GM23338 (cell line): ENCODE results near the gene TRABD. TPM values are rescaled to one million over a fixed set of nuclear protein-coding genes. Genes with fewer than 3 reads are reported as not detected.

ENCODE experiments used
- ATAC-seq: fragments of 200-7000 bp; cut with Tn5 transposase; 3 replicates; pipeline ENCODE4 v1.9.1; 2020
- DNase-seq: peaks from one replicate; pipeline ENCODE4 v3.0.0-alpha.2; 2015; ENCODE audit warnings: low spot score
- H2AFZ ChIP-seq: fragments of 200-600 bp; sonication (generic); 2 replicates; pipeline ENCODE4 v1.8.0; 2016; ENCODE audit warnings: antibody characterized with exemption, mild to moderate bottlenecking, moderate library complexity
- H3F3A ChIP-seq: fragments of 200-600 bp; sonication (generic); replicated peaks from 2 replicates; pipeline ENCODE4 v1.8.0; 2017; ENCODE audit warnings: antibody characterized with exemption, mixed run types, low read depth
- H3K27ac ChIP-seq: fragments of 200-600 bp; sonication (generic); 2 replicates; pipeline ENCODE4 v1.6.1; 2016; ENCODE audit warnings: low read depth
- H3K27me3 ChIP-seq: fragments of 200-600 bp; sonication (generic); 2 replicates; pipeline ENCODE4 v1.8.0; 2016; ENCODE audit warnings: mild to moderate bottlenecking, mixed run types, moderate library complexity; ENCODE audit not compliant: insufficient read depth
- H3K36me3 ChIP-seq: fragments of 200-600 bp; sonication (generic); 2 replicates; pipeline ENCODE4 v1.8.0; 2016; ENCODE audit warnings: mild to moderate bottlenecking; ENCODE audit not compliant: insufficient read depth
- H3K4me1 ChIP-seq: fragments of 200-600 bp; sonication (generic); 2 replicates; pipeline ENCODE4 v1.8.0; 2016; ENCODE audit warnings: mild to moderate bottlenecking, moderate library complexity; ENCODE audit not compliant: insufficient read depth
- H3K4me2 ChIP-seq: fragments of 200-600 bp; sonication (generic); 2 replicates; pipeline ENCODE4 v1.7.1; 2017; ENCODE audit warnings: mixed run types
- H3K4me3 ChIP-seq: fragments of 200-600 bp; sonication (generic); 2 replicates; pipeline ENCODE4 v1.6.1; 2016; ENCODE audit warnings: mixed run types
- H3K79me2 ChIP-seq: fragments of 200-600 bp; sonication (generic); replicated peaks from 2 replicates; pipeline ENCODE4 v1.8.0; 2017; ENCODE audit warnings: mild to moderate bottlenecking; ENCODE audit not compliant: insufficient read depth
- H3K9me2 ChIP-seq: fragments of 200-600 bp; sonication (generic); 2 replicates; pipeline ENCODE4 v1.8.0; 2017; ENCODE audit not compliant: insufficient read depth
- H4K20me1 ChIP-seq: fragments of 200-600 bp; sonication (generic); replicated peaks from 2 replicates; pipeline ENCODE4 v1.8.0; 2017; ENCODE audit warnings: mild to moderate bottlenecking; ENCODE audit not compliant: insufficient read depth
- H3K27ac Mint-ChIP-seq: 2 replicates; pipeline ENCODE4 v1.8.0; 2020; ENCODE audit warnings: inconsistent platforms, mild to moderate bottlenecking, moderate library complexity, mixed read lengths
- H3K27me3 Mint-ChIP-seq: 3 replicates; pipeline ENCODE4 v1.8.0; 2022; ENCODE audit warnings: low read depth, mild to moderate bottlenecking, moderate library complexity, mixed read lengths, inconsistent platforms; ENCODE audit not compliant: insufficient read depth, poor library complexity
- H3K36me3 Mint-ChIP-seq: 3 replicates; pipeline ENCODE4 v1.8.0; 2021; ENCODE audit warnings: low read depth, mild to moderate bottlenecking, inconsistent platforms, moderate library complexity, mixed read lengths
- H3K4me1 Mint-ChIP-seq: 3 replicates; pipeline ENCODE4 v1.8.0; 2020; ENCODE audit warnings: mild to moderate bottlenecking, inconsistent platforms, mixed read lengths
- H3K4me3 Mint-ChIP-seq: 3 replicates; pipeline ENCODE4 v1.8.0; 2021; ENCODE audit warnings: moderate library complexity, mild to moderate bottlenecking, inconsistent platforms, mixed read lengths
- H3K9me3 Mint-ChIP-seq: 3 replicates; pipeline ENCODE4 v1.8.0; 2020; ENCODE audit warnings: moderate library complexity, mild to moderate bottlenecking, inconsistent platforms, mixed read lengths
- CREB1 ChIP-seq: fragments of 250-450 bp; sonication (Bioruptor Pico); IDR thresholded peaks from 2 replicates; pipeline ENCODE4 v1.5.0; 2020; ENCODE audit warnings: low read depth, mild to moderate bottlenecking, moderate library complexity
- CTCF ChIP-seq, 2 experiments: fragments of 200-600 bp in 1 of 2; sonication (generic) in 1 of 2; conservative IDR thresholded peaks; 2 replicates each; pipeline versions ENCODE4 v1.5.1 to v1.6.1; 2016 to 2017; ENCODE audit warnings: antibody characterized with exemption in 2 of 2, low read depth in 2 of 2, mild to moderate bottlenecking in 2 of 2, moderate library complexity in 1 of 2
- EZH2 ChIP-seq: fragments of 200-600 bp; sonication (generic); IDR thresholded peaks from one replicate; pipeline ENCODE4 v1.8.0; 2017; ENCODE audit warnings: antibody characterized with exemption, mild to moderate bottlenecking, low read depth; ENCODE audit not compliant: unreplicated experiment
- EZH2phosphoT487 ChIP-seq: fragments of 200-600 bp; sonication (generic); IDR thresholded peaks from one replicate; pipeline ENCODE4 v1.8.1; 2018; ENCODE audit warnings: antibody characterized with exemption; ENCODE audit not compliant: unreplicated experiment
- JUNB ChIP-seq: IDR thresholded peaks from one replicate; pipeline ENCODE4 v1.6.1; 2016; ENCODE audit warnings: antibody characterized with exemption; ENCODE audit not compliant: unreplicated experiment
- NANOG ChIP-seq: IDR thresholded peaks from 2 replicates; pipeline ENCODE4 v1.6.1; 2016; ENCODE audit warnings: antibody characterized with exemption, borderline replicate concordance
- POLR2AphosphoS5 ChIP-seq: IDR thresholded peaks from 2 replicates; pipeline ENCODE4 v1.6.1; 2016; ENCODE audit warnings: antibody characterized with exemption, low read depth
- STAT1 ChIP-seq: IDR thresholded peaks from one replicate; pipeline ENCODE4 v1.6.1; 2016; ENCODE audit warnings: antibody characterized with exemption; ENCODE audit not compliant: unreplicated experiment
- ZNF114 ChIP-seq: fragments of 250-450 bp; sonication (Bioruptor Pico); IDR thresholded peaks from 2 replicates; pipeline ENCODE4 v1.5.0; 2020; ENCODE audit warnings: mild to moderate bottlenecking, moderate library complexity
- ZNF331 ChIP-seq: fragments of 250-450 bp; sonication (Bioruptor Pico); IDR thresholded peaks from 2 replicates; pipeline ENCODE4 v1.5.0; 2020; ENCODE audit warnings: low read depth, mild to moderate bottlenecking, moderate library complexity
- polyA plus RNA-seq: library from polyadenylated mRNA; unstranded; fragments of >200 nt; fragmentation: Nextera tagmentation; extraction: Ambion mirVana; gene quantifications from 2 replicates; pipeline ENCODE4 v1.2.1, GENCODE V29; 2016
- total RNA-seq: library from RNA; depleted of rRNA; stranded (reverse); fragments of >200 nt; shearing (Covaris generic); gene quantifications from 2 replicates; pipeline ENCODE4 v1.2.3, GENCODE V29; 2014
- TF ChIP-seq, protein P1 (sequence below): fragments of 250-450 bp; sonication (Bioruptor Pico); IDR thresholded peaks from 2 replicates; pipeline ENCODE4 v1.5.0; 2020; ENCODE audit warnings: mild to moderate bottlenecking, moderate library complexity
- TF ChIP-seq, protein P2 (sequence below): IDR thresholded peaks from one replicate; pipeline ENCODE4 v1.6.1; 2018; ENCODE audit warnings: antibody characterized with exemption; ENCODE audit not compliant: unreplicated experiment
- TF ChIP-seq, protein P3 (sequence below): IDR thresholded peaks from 2 replicates; pipeline ENCODE4 v1.6.1; 2016; ENCODE audit warnings: antibody characterized with exemption

The TRABD gene
- total and polyA plus RNA-seq, 2 experiments from 2014 or later, result 44.1 to 66.1 TPM

GRCh38 chr22:50182176-50183081, 3.3 kb upstream of the TRABD start:
- Histone ChIP-seq H3K79me2 (peaks cover 10% of the 10 kb centered on the region), H3K9me2 (no peaks in the 10 kb centered on the region), H3K4me3 (no peak overlapping the region), H3K27ac (no peak overlapping the region), H3K36me3 (no peaks in the 10 kb centered on the region), H3K27me3 (0 out of 2 replicates have a peak, but pooled peaks cover 10% of the 10 kb centered on the region), H3F3A (no peaks in the 10 kb centered on the region), H2AFZ (no peak overlapping the region), H4K20me1 (no peaks in the 10 kb centered on the region; the same call in 1 of the 2 replicates), H3K4me2 (no peak overlapping the region), H3K4me1 (peaks cover 13% of the 10 kb centered on the region)
- peaks cover 12% of the 10 kb centered on the region for H3K4me1 Mint-ChIP-seq
- no peaks in the 10 kb centered on the region for H3K9me3 Mint-ChIP-seq
- H3K36me3 Mint-ChIP-seq, result peaks cover 4% of the 10 kb centered on the region; the same call in 1 of the 3 replicates
- ATAC-seq (no peak), DNase-seq (no peak)
- peaks cover 20% of the 10 kb centered on the region for H3K27me3 Mint-ChIP-seq
- H3K27ac Mint-ChIP-seq, result no peak overlapping the region
- H3K4me3 Mint-ChIP-seq, result no peak overlapping the region
- no peak for TF ChIP-seq ZNF331 (CRISPR knock-in tag)
- TF ChIP-seq POLR2AphosphoS5, result no peak
- TF ChIP-seq ZNF114 (CRISPR knock-in tag), result no peak
- TF ChIP-seq EZH2phosphoT487, result no peak
- TF ChIP-seq, protein P1, sequence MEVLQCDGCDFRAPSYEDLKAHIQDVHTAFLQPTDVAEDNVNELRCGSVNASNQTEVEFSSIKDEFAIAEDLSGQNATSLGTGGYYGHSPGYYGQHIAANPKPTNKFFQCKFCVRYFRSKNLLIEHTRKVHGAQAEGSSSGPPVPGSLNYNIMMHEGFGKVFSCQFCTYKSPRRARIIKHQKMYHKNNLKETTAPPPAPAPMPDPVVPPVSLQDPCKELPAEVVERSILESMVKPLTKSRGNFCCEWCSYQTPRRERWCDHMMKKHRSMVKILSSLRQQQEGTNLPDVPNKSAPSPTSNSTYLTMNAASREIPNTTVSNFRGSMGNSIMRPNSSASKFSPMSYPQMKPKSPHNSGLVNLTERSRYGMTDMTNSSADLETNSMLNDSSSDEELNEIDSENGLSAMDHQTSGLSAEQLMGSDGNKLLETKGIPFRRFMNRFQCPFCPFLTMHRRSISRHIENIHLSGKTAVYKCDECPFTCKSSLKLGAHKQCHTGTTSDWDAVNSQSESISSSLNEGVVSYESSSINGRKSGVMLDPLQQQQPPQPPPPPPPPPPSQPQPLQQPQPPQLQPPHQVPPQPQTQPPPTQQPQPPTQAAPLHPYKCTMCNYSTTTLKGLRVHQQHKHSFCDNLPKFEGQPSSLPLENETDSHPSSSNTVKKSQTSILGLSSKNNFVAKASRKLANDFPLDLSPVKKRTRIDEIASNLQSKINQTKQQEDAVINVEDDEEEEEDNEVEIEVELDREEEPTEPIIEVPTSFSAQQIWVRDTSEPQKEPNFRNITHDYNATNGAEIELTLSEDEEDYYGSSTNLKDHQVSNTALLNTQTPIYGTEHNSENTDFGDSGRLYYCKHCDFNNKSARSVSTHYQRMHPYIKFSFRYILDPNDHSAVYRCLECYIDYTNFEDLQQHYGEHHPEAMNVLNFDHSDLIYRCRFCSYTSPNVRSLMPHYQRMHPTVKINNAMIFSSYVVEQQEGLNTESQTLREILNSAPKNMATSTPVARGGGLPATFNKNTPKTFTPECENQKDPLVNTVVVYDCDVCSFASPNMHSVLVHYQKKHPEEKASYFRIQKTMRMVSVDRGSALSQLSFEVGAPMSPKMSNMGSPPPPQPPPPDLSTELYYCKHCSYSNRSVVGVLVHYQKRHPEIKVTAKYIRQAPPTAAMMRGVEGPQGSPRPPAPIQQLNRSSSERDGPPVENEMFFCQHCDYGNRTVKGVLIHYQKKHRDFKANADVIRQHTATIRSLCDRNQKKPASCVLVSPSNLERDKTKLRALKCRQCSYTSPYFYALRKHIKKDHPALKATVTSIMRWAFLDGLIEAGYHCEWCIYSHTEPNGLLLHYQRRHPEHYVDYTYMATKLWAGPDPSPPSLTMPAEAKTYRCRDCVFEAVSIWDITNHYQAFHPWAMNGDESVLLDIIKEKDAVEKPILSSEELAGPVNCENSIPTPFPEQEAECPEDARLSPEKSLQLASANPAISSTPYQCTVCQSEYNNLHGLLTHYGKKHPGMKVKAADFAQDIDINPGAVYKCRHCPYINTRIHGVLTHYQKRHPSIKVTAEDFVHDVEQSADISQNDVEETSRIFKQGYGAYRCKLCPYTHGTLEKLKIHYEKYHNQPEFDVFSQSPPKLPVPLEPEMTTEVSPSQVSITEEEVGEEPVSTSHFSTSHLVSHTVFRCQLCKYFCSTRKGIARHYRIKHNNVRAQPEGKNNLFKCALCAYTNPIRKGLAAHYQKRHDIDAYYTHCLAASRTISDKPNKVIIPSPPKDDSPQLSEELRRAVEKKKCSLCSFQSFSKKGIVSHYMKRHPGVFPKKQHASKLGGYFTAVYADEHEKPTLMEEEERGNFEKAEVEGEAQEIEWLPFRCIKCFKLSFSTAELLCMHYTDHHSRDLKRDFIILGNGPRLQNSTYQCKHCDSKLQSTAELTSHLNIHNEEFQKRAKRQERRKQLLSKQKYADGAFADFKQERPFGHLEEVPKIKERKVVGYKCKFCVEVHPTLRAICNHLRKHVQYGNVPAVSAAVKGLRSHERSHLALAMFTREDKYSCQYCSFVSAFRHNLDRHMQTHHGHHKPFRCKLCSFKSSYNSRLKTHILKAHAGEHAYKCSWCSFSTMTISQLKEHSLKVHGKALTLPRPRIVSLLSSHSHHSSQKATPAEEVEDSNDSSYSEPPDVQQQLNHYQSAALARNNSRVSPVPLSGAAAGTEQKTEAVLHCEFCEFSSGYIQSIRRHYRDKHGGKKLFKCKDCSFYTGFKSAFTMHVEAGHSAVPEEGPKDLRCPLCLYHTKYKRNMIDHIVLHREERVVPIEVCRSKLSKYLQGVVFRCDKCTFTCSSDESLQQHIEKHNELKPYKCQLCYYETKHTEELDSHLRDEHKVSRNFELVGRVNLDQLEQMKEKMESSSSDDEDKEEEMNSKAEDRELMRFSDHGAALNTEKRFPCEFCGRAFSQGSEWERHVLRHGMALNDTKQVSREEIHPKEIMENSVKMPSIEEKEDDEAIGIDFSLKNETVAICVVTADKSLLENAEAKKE (CRISPR knock-in tag), result no peak
- no peak for TF ChIP-seq EZH2
- TF ChIP-seq NANOG, result no peak
- TF ChIP-seq, protein P2, sequence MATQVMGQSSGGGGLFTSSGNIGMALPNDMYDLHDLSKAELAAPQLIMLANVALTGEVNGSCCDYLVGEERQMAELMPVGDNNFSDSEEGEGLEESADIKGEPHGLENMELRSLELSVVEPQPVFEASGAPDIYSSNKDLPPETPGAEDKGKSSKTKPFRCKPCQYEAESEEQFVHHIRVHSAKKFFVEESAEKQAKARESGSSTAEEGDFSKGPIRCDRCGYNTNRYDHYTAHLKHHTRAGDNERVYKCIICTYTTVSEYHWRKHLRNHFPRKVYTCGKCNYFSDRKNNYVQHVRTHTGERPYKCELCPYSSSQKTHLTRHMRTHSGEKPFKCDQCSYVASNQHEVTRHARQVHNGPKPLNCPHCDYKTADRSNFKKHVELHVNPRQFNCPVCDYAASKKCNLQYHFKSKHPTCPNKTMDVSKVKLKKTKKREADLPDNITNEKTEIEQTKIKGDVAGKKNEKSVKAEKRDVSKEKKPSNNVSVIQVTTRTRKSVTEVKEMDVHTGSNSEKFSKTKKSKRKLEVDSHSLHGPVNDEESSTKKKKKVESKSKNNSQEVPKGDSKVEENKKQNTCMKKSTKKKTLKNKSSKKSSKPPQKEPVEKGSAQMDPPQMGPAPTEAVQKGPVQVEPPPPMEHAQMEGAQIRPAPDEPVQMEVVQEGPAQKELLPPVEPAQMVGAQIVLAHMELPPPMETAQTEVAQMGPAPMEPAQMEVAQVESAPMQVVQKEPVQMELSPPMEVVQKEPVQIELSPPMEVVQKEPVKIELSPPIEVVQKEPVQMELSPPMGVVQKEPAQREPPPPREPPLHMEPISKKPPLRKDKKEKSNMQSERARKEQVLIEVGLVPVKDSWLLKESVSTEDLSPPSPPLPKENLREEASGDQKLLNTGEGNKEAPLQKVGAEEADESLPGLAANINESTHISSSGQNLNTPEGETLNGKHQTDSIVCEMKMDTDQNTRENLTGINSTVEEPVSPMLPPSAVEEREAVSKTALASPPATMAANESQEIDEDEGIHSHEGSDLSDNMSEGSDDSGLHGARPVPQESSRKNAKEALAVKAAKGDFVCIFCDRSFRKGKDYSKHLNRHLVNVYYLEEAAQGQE, result no peak
- no peak for TF ChIP-seq CTCF (conservative IDR thresholded peaks at IDR 0.05; ENCODE audit: low read depth in 2 of 2)
- no peak for TF ChIP-seq JUNB
- TF ChIP-seq CREB1 (CRISPR knock-in tag), result no peak
- TF ChIP-seq, protein P3, sequence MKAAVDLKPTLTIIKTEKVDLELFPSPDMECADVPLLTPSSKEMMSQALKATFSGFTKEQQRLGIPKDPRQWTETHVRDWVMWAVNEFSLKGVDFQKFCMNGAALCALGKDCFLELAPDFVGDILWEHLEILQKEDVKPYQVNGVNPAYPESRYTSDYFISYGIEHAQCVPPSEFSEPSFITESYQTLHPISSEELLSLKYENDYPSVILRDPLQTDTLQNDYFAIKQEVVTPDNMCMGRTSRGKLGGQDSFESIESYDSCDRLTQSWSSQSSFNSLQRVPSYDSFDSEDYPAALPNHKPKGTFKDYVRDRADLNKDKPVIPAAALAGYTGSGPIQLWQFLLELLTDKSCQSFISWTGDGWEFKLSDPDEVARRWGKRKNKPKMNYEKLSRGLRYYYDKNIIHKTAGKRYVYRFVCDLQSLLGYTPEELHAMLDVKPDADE, result no peak
- TF ChIP-seq STAT1, result no peak
